ENCODE results near the gene OSBPL2. TPM values are rescaled to one million over a fixed set of nuclear protein-coding genes. Genes with fewer than 3 reads are reported as not detected.

The OSBPL2 gene
- total RNA-seq, 4 donors from 2014 or later = 46.9 to 60.8 (median 50.8) TPM

DNA sequence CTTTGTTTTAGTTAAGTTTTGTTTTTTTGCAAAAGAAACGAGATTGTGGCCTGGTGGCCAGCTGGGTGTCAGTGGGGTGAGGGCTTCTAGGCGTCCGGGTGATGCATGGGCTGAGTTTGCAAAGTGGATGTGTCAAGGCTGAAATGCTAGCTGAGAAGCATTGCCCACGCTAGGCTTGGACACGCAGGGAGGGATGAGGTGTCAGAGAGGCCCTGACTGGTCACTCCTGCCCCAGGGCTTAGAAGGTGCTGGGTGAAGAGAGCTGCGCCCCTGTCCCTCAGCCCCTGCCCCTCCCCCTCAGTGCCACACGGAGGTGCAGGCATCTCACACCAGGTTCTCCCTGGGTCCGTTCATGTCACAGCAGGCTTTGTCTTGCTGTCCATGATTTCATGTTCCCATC, 8.1 kb downstream of the OSBPL2 start:
- intact Hi-C loops (cut with DNase I) = no loop called here
- no peaks in the 10 kb centered on the region for H3K27me3 ChIP-seq
- 84 to 86% methylated on average over 6 to 8 of the region's 8 CpGs for WGBS, 2 donors
- no peaks in the 10 kb centered on the region for H3K9me3 ChIP-seq
- H3K4me1 ChIP-seq = peaks cover 9 to 11% of the 10 kb centered on the region in 2 donors
- H3K4me3 ChIP-seq (replicated peaks in 1 of 3) = no peak overlapping the region
- no peak overlapping the region for H3K27ac ChIP-seq
- DNase-seq = no peak
- no peaks in the 10 kb centered on the region for H3K36me3 ChIP-seq
- TF ChIP-seq, protein P1, sequence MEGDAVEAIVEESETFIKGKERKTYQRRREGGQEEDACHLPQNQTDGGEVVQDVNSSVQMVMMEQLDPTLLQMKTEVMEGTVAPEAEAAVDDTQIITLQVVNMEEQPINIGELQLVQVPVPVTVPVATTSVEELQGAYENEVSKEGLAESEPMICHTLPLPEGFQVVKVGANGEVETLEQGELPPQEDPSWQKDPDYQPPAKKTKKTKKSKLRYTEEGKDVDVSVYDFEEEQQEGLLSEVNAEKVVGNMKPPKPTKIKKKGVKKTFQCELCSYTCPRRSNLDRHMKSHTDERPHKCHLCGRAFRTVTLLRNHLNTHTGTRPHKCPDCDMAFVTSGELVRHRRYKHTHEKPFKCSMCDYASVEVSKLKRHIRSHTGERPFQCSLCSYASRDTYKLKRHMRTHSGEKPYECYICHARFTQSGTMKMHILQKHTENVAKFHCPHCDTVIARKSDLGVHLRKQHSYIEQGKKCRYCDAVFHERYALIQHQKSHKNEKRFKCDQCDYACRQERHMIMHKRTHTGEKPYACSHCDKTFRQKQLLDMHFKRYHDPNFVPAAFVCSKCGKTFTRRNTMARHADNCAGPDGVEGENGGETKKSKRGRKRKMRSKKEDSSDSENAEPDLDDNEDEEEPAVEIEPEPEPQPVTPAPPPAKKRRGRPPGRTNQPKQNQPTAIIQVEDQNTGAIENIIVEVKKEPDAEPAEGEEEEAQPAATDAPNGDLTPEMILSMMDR (IDR thresholded peaks at IDR 0.05) = no peak
- TF ChIP-seq POLR2A (IDR thresholded peaks at IDR 0.05) = no peak

DNA sequence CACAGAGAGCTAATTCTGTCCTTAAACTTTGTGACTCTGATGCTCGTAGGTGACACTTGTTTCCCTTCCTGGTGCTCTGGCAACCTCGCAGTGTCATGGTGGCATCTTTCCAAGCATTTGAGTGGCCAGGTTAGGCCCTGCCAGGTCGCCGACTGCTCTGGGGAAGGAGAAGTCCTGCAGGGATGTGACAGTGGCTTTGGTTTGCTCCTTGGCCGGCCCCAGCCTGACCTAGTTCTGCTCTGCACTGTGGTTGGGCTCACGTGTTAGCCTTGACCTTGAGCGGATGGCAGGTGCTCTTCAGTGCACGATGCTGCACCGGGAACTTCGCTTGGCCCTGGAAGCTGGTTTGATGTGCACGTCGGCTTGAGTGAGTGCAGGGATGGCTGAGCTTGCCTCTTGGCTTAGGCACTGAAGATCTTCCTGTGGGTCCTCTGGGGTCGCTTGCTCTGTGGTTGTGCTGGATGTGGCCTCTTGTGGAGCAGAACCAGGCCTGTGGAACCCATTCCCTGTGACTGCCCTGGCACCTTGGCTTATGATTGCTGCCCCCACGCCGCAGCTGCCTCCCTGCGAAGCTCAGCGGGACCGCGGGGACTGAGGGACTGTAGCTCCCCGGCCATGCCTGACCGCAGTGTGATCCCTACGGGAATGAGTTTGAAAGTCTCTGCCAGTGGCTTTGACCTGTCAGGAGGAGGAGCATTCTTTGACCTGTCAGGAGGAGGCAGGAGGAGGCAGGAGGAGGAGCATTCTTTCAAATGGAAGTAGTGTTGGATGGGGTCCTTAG, 8.7 kb downstream of the OSBPL2 start:
- H3K4me1 ChIP-seq = peaks cover 7 to 11% of the 10 kb centered on the region in 2 donors
- peak; percentile 69 to 80 for DNase-seq
- H3K27ac ChIP-seq = no peak overlapping the region

DNA sequence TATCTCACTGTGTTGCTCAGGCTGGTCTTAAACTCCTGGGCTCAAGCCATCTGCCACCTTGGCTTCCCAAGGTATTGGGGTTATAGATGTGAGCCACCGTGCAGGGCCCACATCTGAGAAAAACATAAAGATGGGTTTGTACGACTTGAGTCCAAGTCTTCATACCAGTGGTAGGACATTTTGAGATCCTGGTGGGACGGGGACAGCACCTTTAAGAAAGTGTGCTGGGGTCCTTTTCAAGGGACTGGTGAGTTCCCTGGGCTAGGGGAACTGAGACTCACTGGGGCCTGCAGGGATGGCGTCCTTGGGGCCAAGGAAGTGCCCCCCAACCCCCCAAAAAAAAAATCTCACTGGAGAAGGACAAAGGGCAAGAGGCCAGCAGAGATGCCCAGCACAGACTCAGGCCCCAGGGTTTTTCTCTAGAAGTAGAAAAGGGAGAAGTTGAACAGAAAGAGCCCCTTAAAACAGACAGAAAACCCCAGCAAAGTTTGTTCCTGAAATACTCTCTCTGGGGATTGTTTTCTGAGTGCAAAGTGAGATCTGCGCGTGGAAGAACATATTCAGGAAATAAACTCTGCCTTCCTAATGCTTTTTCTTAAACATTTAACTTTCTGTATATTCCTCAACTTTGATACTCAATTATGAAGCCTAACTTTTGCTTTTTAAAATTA, 10.7 kb downstream of the OSBPL2 start:
- DNase-seq = no peak
- intact Hi-C loops (cut with DNase I) = no loop called here
- H3K4me1 ChIP-seq = peaks cover 7 to 11% of the 10 kb centered on the region in 2 donors
- TF ChIP-seq, protein P1 (IDR thresholded peaks at IDR 0.05) = no peak
- TF ChIP-seq POLR2A (IDR thresholded peaks at IDR 0.05) = no peak
- H3K27me3 ChIP-seq = no peaks in the 10 kb centered on the region
- H3K9me3 ChIP-seq = no peaks in the 10 kb centered on the region
- no peak overlapping the region for H3K27ac ChIP-seq
- H3K36me3 ChIP-seq = no peaks in the 10 kb centered on the region
- 74 to 84% methylated on average over 6 of the region's 6 CpGs for WGBS, 2 donors
- no peak overlapping the region for H3K4me3 ChIP-seq (replicated peaks in 1 of 3)

More for the DNA sequence above, 8.7 kb downstream of the OSBPL2 start:
- Histone ChIP-seq H3K36me3 (no peaks in the 10 kb centered on the region), H3K4me3 (replicated peaks in 1 of 3) (no peak overlapping the region), H3K9me3 (no peaks in the 10 kb centered on the region), H3K27me3 (no peaks in the 10 kb centered on the region)
- WGBS, 2 donors = 58 to 70% methylated on average over 15 to 17 of the region's 22 CpGs
- no peak for TF ChIP-seq POLR2A (IDR thresholded peaks at IDR 0.05)
- TF ChIP-seq, protein P1 (IDR thresholded peaks at IDR 0.05) = no peak
- intact Hi-C loops (cut with DNase I) = no loop called here

DNA sequence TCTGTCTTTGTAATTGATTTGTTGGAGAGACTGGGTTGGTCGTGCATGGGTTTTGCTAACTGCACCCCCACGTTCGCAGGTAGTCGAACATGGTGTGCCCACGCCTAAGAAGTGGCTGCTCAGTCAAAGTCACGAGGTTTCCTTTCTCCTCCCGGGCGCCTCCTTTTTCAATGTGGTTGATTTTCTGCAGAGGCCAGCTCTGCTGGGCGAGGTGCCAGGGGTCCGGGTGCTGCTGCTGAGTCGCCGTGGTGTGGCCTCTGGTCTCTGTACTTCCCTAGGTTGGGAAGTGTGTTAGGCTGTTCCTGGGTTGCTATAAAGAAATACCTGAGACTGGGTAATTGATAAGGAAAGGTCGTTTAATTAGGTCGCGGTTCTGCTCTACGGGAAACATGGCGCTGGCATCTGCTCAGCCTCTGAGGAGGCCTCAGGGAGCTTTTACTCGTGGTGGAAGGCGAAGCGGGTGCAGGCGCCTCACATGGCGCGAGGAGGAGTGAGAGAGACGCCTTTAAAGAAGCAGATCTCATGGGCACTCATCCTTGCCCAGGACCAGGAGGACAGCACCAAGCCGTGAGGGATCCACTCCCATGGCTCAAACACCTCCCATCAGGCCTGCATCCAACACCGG, 14.1 kb downstream of the OSBPL2 start:
- Histone ChIP-seq H3K9me3 (no peaks in the 10 kb centered on the region), H3K27ac (no peak overlapping the region), H3K4me1 (peaks cover 0 to 11% of the 10 kb centered on the region in 2 donors), H3K36me3 (peaks cover 5 to 9% of the 10 kb centered on the region in 2 donors), H3K4me3 (replicated peaks in 1 of 3) (no peak overlapping the region), H3K27me3 (no peaks in the 10 kb centered on the region)
- intact Hi-C loops (cut with DNase I) = no loop called here
- DNase-seq = no peak
- 94 to 95% methylated on average over 24 to 26 of the region's 26 CpGs for WGBS, 2 donors
- TF ChIP-seq, protein P1 (IDR thresholded peaks at IDR 0.05) = no peak
- no peak for TF ChIP-seq POLR2A (IDR thresholded peaks at IDR 0.05)
